OCI-LY1 (cell line): ENCODE data around the gene C22orf39.

ENCODE experiments used
- H2AFZ ChIP-seq: fragments of 200-600 bp; sonication (generic), shearing (Covaris generic); 2 replicates; pipeline ENCODE4 v1.6.0; 2014; ENCODE audit warnings: antibody characterized with exemption, mild to moderate bottlenecking, low read length
- H3F3A ChIP-seq: fragments of 200-600 bp; sonication (generic), shearing (Covaris generic); 2 replicates; pipeline ENCODE4 v1.6.0; 2014; ENCODE audit warnings: mild to moderate bottlenecking, antibody characterized with exemption, low read length, moderate library complexity; ENCODE audit not compliant: insufficient read depth
- H3K27ac ChIP-seq: fragments of 200-600 bp; sonication (generic); 2 replicates; pipeline ENCODE4 v1.5.1; 2014; ENCODE audit warnings: low read length, mixed run types, mild to moderate bottlenecking, low read depth; ENCODE audit not compliant: poor library complexity, severe bottlenecking
- H3K27me3 ChIP-seq: fragments of 200-600 bp; sonication (generic); 2 replicates; pipeline ENCODE4 v1.6.0; 2014; ENCODE audit warnings: antibody characterized with exemption, mild to moderate bottlenecking, low read length, moderate library complexity; ENCODE audit not compliant: insufficient read depth
- H3K36me3 ChIP-seq: fragments of 200-600 bp; sonication (generic); 2 replicates; pipeline ENCODE4 v1.6.1; 2014; ENCODE audit warnings: mild to moderate bottlenecking, antibody characterized with exemption, low read length, moderate library complexity, mixed read lengths; ENCODE audit not compliant: insufficient read depth
- H3K4me1 ChIP-seq: fragments of 200-600 bp; sonication (generic); 2 replicates; pipeline ENCODE4 v1.5.1; 2014; ENCODE audit warnings: mild to moderate bottlenecking, low read length, moderate library complexity; ENCODE audit not compliant: insufficient read depth, severe bottlenecking
- H3K4me2 ChIP-seq: fragments of 200-600 bp; sonication (generic), shearing (Covaris generic); 2 replicates; pipeline ENCODE4 v1.6.1; 2014; ENCODE audit warnings: low read length
- H3K4me3 ChIP-seq: fragments of 200-600 bp; sonication (generic); 2 replicates; pipeline ENCODE4 v1.5.1; 2014; ENCODE audit warnings: low read length, low read depth, mild to moderate bottlenecking, mixed read lengths; ENCODE audit not compliant: poor library complexity, severe bottlenecking
- H3K79me2 ChIP-seq: fragments of 200-600 bp; shearing (Covaris generic); 2 replicates; pipeline ENCODE4 v1.6.1; 2016; ENCODE audit warnings: mixed run types, low read length, mixed read lengths; ENCODE audit not compliant: insufficient read depth
- H3K9ac ChIP-seq: fragments of 200-600 bp; sonication (generic), shearing (Covaris generic); 2 replicates; pipeline ENCODE4 v1.6.1; 2014; ENCODE audit warnings: mild to moderate bottlenecking, low read length, mixed read lengths
- H3K9me2 ChIP-seq: fragments of 200-600 bp; sonication (generic), shearing (Covaris generic); 2 replicates; pipeline ENCODE4 v1.6.1; 2014; ENCODE audit warnings: low read depth, mild to moderate bottlenecking, low read length, mixed read lengths
- H3K9me3 ChIP-seq: fragments of 200-600 bp; shearing (Covaris generic); 2 replicates; pipeline ENCODE4 v1.6.1; 2014; ENCODE audit warnings: low read length, mixed read lengths
- H4K20me1 ChIP-seq: fragments of 200-600 bp; sonication (generic), shearing (Covaris generic); 2 replicates; pipeline ENCODE4 v1.6.0; 2016; ENCODE audit warnings: mild to moderate bottlenecking, low read length; ENCODE audit not compliant: insufficient read depth
- EZH2 ChIP-seq: fragments of 200-600 bp; sonication (generic), shearing (Covaris generic); IDR thresholded peaks from 2 replicates; pipeline ENCODE4 v1.8.0; 2017; ENCODE audit warnings: borderline replicate concordance, mixed run types, mild to moderate bottlenecking, antibody characterized with exemption, low read length, moderate library complexity, mixed read lengths
- TF ChIP-seq, protein P1 (sequence below): fragments of 200-600 bp; sonication (generic), shearing (Covaris generic); IDR thresholded peaks from 2 replicates; pipeline ENCODE4 v1.5.1; 2017; ENCODE audit warnings: mild to moderate bottlenecking, antibody characterized with exemption, low read length, moderate library complexity, mixed read lengths

The C22orf39 gene

DNA sequence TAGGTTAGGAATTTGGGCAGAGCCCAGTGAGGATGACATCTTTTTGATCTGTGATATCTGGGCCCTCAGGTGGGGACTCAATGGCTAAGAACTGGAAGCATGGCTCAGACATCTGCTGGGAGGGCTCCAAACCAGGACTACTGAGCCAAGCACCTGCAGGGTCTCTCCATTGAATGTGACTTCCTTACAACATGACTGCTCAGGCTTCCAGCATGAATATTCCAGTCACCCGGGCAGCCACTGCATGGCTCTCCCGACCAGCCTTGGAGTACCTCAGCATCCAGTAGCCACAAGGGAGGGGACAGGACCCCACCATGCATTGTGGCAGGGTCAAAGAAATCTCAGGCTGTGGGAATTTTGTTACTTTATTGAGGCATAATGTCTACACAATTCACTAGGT is 40.8 kb upstream of the C22orf39 start:
- Histone ChIP-seq H3K9me3 (no peaks in the 10 kb centered on the region), H4K20me1 (no peaks in the 10 kb centered on the region), H3K79me2 (no peaks in the 10 kb centered on the region), H3K4me2 (no peak overlapping the region), H3F3A (no peaks in the 10 kb centered on the region), H3K9ac (no peak overlapping the region), H3K27ac (no peak overlapping the region), H3K4me1 (no peaks in the 10 kb centered on the region), H3K27me3 (no peaks in the 10 kb centered on the region), H3K4me3 (no peak overlapping the region), H2AFZ (no peak overlapping the region), H3K9me2 (no peaks in the 10 kb centered on the region), H3K36me3 (peaks cover 70% of the 10 kb centered on the region)
- TF ChIP-seq, protein P1, sequence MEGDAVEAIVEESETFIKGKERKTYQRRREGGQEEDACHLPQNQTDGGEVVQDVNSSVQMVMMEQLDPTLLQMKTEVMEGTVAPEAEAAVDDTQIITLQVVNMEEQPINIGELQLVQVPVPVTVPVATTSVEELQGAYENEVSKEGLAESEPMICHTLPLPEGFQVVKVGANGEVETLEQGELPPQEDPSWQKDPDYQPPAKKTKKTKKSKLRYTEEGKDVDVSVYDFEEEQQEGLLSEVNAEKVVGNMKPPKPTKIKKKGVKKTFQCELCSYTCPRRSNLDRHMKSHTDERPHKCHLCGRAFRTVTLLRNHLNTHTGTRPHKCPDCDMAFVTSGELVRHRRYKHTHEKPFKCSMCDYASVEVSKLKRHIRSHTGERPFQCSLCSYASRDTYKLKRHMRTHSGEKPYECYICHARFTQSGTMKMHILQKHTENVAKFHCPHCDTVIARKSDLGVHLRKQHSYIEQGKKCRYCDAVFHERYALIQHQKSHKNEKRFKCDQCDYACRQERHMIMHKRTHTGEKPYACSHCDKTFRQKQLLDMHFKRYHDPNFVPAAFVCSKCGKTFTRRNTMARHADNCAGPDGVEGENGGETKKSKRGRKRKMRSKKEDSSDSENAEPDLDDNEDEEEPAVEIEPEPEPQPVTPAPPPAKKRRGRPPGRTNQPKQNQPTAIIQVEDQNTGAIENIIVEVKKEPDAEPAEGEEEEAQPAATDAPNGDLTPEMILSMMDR: no peak
- TF ChIP-seq EZH2: no peak

GRCh38 chr22:19483481-19484244 is 36.2 kb upstream of the C22orf39 start:
- TF ChIP-seq, protein P1: no peak
- no peak for TF ChIP-seq EZH2
- Histone ChIP-seq H3K27ac (no peak overlapping the region), H3K9ac (no peak overlapping the region), H3K9me2 (no peaks in the 10 kb centered on the region), H3K27me3 (no peaks in the 10 kb centered on the region), H3K4me3 (no peak overlapping the region), H3K4me1 (peaks cover 9% of the 10 kb centered on the region), H3K9me3 (no peaks in the 10 kb centered on the region), H3K4me2 (no peak overlapping the region), H2AFZ (no peak overlapping the region), H3K79me2 (peaks cover 10% of the 10 kb centered on the region; the same call in 1 of the 2 replicates), H3F3A (no peaks in the 10 kb centered on the region), H4K20me1 (no peaks in the 10 kb centered on the region), H3K36me3 (peaks cover 54% of the 10 kb centered on the region)

- Histone ChIP-seq H3K27me3 (no peaks in the 10 kb centered on the region), H3F3A (no peaks in the 10 kb centered on the region), H3K9me3 (no peaks in the 10 kb centered on the region), H3K36me3 (peaks cover 45% of the 10 kb centered on the region), H3K4me1 (peaks cover 18% of the 10 kb centered on the region), H3K9ac (no peak overlapping the region), H4K20me1 (no peaks in the 10 kb centered on the region), H3K79me2 (peaks cover 24% of the 10 kb centered on the region), H3K4me2 (no peak overlapping the region), H2AFZ (no peak overlapping the region), H3K4me3 (no peak overlapping the region), H3K9me2 (no peaks in the 10 kb centered on the region), H3K27ac (no peak overlapping the region)
- no peak for TF ChIP-seq EZH2
- TF ChIP-seq, protein P1: no peak
Observed at GRCh38 chr22:19482297-19482696, 34.8 kb upstream of the C22orf39 start.
